ENCODE results near the gene PPM1H.

PPM1H gene

DNA sequence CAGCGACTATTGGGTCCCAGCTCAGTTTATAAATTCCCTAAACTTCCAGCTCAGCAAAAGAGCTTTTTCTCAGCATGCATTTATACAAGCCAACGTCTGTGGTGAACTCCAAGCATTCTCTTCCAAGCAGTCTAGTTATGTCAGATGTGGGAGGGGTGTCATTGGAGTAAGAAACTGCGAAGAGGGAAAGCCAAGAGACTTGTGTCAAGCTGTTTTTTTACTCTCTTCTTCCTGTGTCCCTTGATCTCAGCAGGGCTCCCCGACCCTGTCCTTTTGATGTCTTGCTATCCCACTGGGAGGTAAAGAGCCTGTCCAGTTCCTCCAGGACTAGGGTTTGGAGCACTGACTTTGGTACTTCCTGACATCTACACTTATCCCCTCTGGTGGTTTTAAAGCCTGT is 69.0 kb downstream of the PPM1H start:
- Histone ChIP-seq H3K27ac (peak overlapping the region; percentile 87), H3K27me3 (replicated peaks) (no peaks in the 10 kb centered on the region), H3K4me3 (ENCODE audit: low read depth, low read length) (no peak overlapping the region), H3K36me3 (replicated peaks) (no peaks in the 10 kb centered on the region)
- in situ Hi-C loops (cut with HindIII; ENCODE audit: low pct_ligation_motif_present, low sequenced_read_pairs): no loop called here
- DNase-seq: peak; percentile 34
- TF ChIP-seq CTCF (IDR thresholded peaks at IDR 0.05; ENCODE audit: low read depth, low read length, missing control alignments): no peak

- in situ Hi-C loops (cut with HindIII; ENCODE audit: low pct_ligation_motif_present, low sequenced_read_pairs): no loop called here
- H3K27ac ChIP-seq: no peak overlapping the region
- no peak for DNase-seq
- no peaks in the 10 kb centered on the region for H3K36me3 ChIP-seq (replicated peaks)
- TF ChIP-seq CTCF (IDR thresholded peaks at IDR 0.05; ENCODE audit: low read depth, low read length, missing control alignments): no peak
- no peak overlapping the region for H3K4me3 ChIP-seq (ENCODE audit: low read depth, low read length)
- H3K27me3 ChIP-seq (replicated peaks): no peaks in the 10 kb centered on the region
These were observed 69.9 kb downstream of the PPM1H start for GRCh38 chr12:62865065-62865464.

DNA sequence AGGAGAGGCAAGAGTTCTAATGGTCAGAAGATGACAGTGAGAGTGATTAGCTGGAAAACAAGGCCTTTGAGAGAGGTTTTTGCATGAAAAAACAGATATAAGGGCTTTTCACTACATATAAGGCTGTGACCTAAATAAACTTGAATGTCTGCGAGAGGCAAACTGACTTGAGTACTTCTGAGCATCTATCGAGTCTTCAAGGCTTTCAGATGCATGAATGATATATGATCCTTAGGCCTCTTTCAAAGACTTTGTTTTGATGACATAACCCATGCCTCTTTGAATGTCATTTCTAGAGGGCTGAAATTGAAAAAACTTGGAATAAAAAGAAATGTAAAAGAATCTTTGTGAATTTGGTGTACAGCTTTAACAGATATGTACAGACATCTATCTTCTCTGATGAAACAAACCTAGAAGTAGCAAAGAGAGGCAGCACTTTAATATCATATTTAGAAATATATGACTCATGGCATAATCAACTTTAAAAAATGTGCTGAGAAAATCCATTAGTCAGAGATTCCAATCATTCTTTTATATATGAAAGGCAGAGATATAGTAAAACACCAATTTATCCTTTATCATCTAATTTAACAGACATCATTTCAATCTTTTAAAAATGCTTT is 72.6 kb downstream of the PPM1H start:
- no peaks in the 10 kb centered on the region for H3K36me3 ChIP-seq (replicated peaks)
- DNase-seq: no peak
- in situ Hi-C loops (cut with HindIII; ENCODE audit: low pct_ligation_motif_present, low sequenced_read_pairs): no loop called here
- peak overlapping the region; percentile 34 for H3K27ac ChIP-seq
- H3K27me3 ChIP-seq (replicated peaks): no peaks in the 10 kb centered on the region
- H3K4me3 ChIP-seq (ENCODE audit: low read depth, low read length): no peak overlapping the region
- no peak for TF ChIP-seq CTCF (IDR thresholded peaks at IDR 0.05; ENCODE audit: low read depth, low read length, missing control alignments)

DNA sequence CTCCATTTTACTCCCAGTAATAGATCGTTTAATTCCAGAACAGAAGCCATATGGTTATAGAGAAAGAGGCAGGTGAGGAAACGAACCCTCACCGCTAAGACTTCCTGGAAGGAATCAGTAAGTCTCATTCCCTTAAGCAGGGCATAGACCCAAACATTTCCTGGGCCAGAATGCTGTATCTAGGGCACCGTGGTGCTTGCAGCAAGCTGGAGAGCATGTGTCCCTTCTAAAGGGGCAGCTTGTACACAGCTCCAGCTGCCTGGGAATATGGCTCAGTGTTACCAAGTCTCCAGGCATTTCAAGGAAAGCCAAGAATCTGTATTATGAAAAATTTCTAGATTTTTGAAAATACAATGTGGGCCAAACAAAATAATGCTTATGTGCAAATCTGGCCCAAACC is 73.4 kb downstream of the PPM1H start:
- H3K4me3 ChIP-seq (ENCODE audit: low read depth, low read length): no peak overlapping the region
- in situ Hi-C loops (cut with HindIII; ENCODE audit: low pct_ligation_motif_present, low sequenced_read_pairs): no loop called here
- no peaks in the 10 kb centered on the region for H3K36me3 ChIP-seq (replicated peaks)
- TF ChIP-seq CTCF (IDR thresholded peaks at IDR 0.05; ENCODE audit: low read depth, low read length, missing control alignments): no peak
- peak overlapping the region; percentile 34 for H3K27ac ChIP-seq
- no peak for DNase-seq
- H3K27me3 ChIP-seq (replicated peaks): no peaks in the 10 kb centered on the region

- H3K27me3 ChIP-seq (replicated peaks): no peaks in the 10 kb centered on the region
- no peak overlapping the region for H3K4me3 ChIP-seq (ENCODE audit: low read depth, low read length)
- no peaks in the 10 kb centered on the region for H3K36me3 ChIP-seq (replicated peaks)
- DNase-seq: peak; percentile 37
- in situ Hi-C loops (cut with HindIII; ENCODE audit: low pct_ligation_motif_present, low sequenced_read_pairs): no loop called here
- H3K27ac ChIP-seq: peak overlapping the region; percentile 34
- TF ChIP-seq CTCF (IDR thresholded peaks at IDR 0.05; ENCODE audit: low read depth, low read length, missing control alignments): no peak
These were observed 74.2 kb downstream of the PPM1H start for GRCh38 chr12:62860501-62861411.

Measured in brain microvascular endothelial cell (primary cell).